ENCODE data around the gene PDZRN3. TPM values are rescaled to one million over a fixed set of nuclear protein-coding genes. Genes with fewer than 3 reads are reported as not detected.

The PDZRN3 gene
- total RNA-seq, 2 experiments from 2014 or later, result not detected

GRCh38 chr3:73652896-73653295 is 28.2 kb upstream of the PDZRN3 start:
- H3K4me1 Mint-ChIP-seq (ENCODE audit: low read depth), result no peaks in the 10 kb centered on the region
- H3K4me3 Mint-ChIP-seq, result no peak overlapping the region
- no peak overlapping the region for H3K27ac Mint-ChIP-seq
- no peaks in the 10 kb centered on the region for H3K27me3 Mint-ChIP-seq
- DNase-seq, result no peak
- peaks cover 2% of the 10 kb centered on the region for H3K9me3 Mint-ChIP-seq
- CTCF ChIA-PET, result no interaction called here
- POLR2A ChIA-PET, result no interaction called here
- intact Hi-C loops (cut with micrococcal nuclease), result no loop called here
- no peak for TF ChIP-seq CTCF (IDR thresholded peaks at IDR 0.05)
- H3K36me3 Mint-ChIP-seq (ENCODE audit: low read depth), result no peaks in the 10 kb centered on the region
- no peak for ATAC-seq

- CTCF ChIA-PET, result interaction anchor here (0.9 kb wide), 1 partner anchor 11 kb away, joined by 3 read pairs; no protein-coding TSS in a partner anchor
Measured at GRCh38 chr3:73637042-73637441, 12.3 kb upstream of the PDZRN3 start.

GRCh38 chr3:73635254-73635653 is 10.5 kb upstream of the PDZRN3 start:
- ChIA-PET CTCF (no interaction called here), POLR2A (no interaction called here)
- no peaks in the 10 kb centered on the region for H3K4me1 Mint-ChIP-seq (ENCODE audit: low read depth)
- H3K9me3 Mint-ChIP-seq, result no peaks in the 10 kb centered on the region
- intact Hi-C loops (cut with micrococcal nuclease), result no loop called here
- no peak for DNase-seq
- H3K4me3 Mint-ChIP-seq, result no peak overlapping the region
- no peaks in the 10 kb centered on the region for H3K27me3 Mint-ChIP-seq
- TF ChIP-seq CTCF (IDR thresholded peaks at IDR 0.05), result no peak
- no peaks in the 10 kb centered on the region for H3K36me3 Mint-ChIP-seq (ENCODE audit: low read depth)
- no peak for ATAC-seq
- no peak overlapping the region for H3K27ac Mint-ChIP-seq

More at GRCh38 chr3:73637042-73637441, 12.3 kb upstream of the PDZRN3 start:
- H3K27ac Mint-ChIP-seq, result no peak overlapping the region
- POLR2A ChIA-PET, result no interaction called here
- ATAC-seq, result no peak
- H3K9me3 Mint-ChIP-seq, result no peaks in the 10 kb centered on the region
- no peaks in the 10 kb centered on the region for H3K4me1 Mint-ChIP-seq (ENCODE audit: low read depth)
- intact Hi-C loops (cut with micrococcal nuclease), result no loop called here
- TF ChIP-seq CTCF (IDR thresholded peaks at IDR 0.05), result no peak
- no peak for DNase-seq
- H3K4me3 Mint-ChIP-seq, result no peak overlapping the region
- H3K36me3 Mint-ChIP-seq (ENCODE audit: low read depth), result no peaks in the 10 kb centered on the region
- H3K27me3 Mint-ChIP-seq, result no peaks in the 10 kb centered on the region

GRCh38 chr3:73633916-73634344 is 9.2 kb upstream of the PDZRN3 start:
- Mint-ChIP-seq H3K36me3 (ENCODE audit: low read depth) (no peaks in the 10 kb centered on the region), H3K9me3 (no peaks in the 10 kb centered on the region), H3K4me1 (ENCODE audit: low read depth) (no peaks in the 10 kb centered on the region), H3K4me3 (no peak overlapping the region), H3K27ac (no peak overlapping the region), H3K27me3 (no peaks in the 10 kb centered on the region)
- ATAC-seq (no peak), DNase-seq (no peak)
- no peak for TF ChIP-seq CTCF (IDR thresholded peaks at IDR 0.05)
- POLR2A ChIA-PET, result no interaction called here
- CTCF ChIA-PET, result no interaction called here
- intact Hi-C loops (cut with micrococcal nuclease), result no loop called here

- DNase-seq (no peak), ATAC-seq (no peak)
- CTCF ChIA-PET, result no interaction called here
- no peaks in the 10 kb centered on the region for H3K9me3 Mint-ChIP-seq
- TF ChIP-seq CTCF (IDR thresholded peaks at IDR 0.05), result no peak
- H3K4me3 Mint-ChIP-seq, result no peak overlapping the region
- intact Hi-C loops (cut with micrococcal nuclease), result no loop called here
- no peaks in the 10 kb centered on the region for H3K36me3 Mint-ChIP-seq (ENCODE audit: low read depth)
- H3K27ac Mint-ChIP-seq, result no peak overlapping the region
- POLR2A ChIA-PET, result no interaction called here
- H3K27me3 Mint-ChIP-seq, result no peaks in the 10 kb centered on the region
- no peaks in the 10 kb centered on the region for H3K4me1 Mint-ChIP-seq (ENCODE audit: low read depth)
Measured at GRCh38 chr3:73633453-73633852, 8.7 kb upstream of the PDZRN3 start.

Data from activated CD8-positive, alpha-beta T cell treated with anti-CD3 and anti-CD28 coated beads for 36 hours (primary cell).